ENCODE results near the gene ODF4.

The ODF4 gene

DNA sequence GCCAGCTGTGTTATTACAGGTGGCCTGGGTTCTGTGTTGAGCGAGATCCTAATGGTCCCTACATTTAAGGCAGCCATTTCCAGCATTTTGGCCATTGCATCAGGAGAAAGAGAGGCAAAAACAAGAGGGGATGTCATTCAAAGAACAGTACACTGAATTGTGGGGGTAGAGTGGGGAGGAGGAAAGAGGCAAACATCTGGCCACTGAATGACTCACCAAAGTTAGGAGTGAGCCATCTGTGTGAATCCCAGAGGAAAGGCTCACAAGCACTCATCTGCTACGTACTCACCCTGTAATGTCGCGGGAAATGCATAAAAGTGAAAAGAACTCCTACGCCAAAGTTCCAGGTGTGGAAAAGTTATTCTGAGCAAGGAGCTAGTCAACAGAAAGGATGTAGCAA lies 20.1 kb downstream of the ODF4 start:
- TF ChIP-seq ZNF274 (IDR thresholded peaks at IDR 0.05; ENCODE audit: low read depth, low read length): no peak
- no peak for TF ChIP-seq SUZ12 (IDR thresholded peaks at IDR 0.05; ENCODE audit: extremely low read depth, insufficient read depth, insufficient read length)
- no peak for TF ChIP-seq YY1 (IDR thresholded peaks at IDR 0.05; ENCODE audit: insufficient read depth, insufficient read length)
- H3K9ac ChIP-seq (ENCODE audit: insufficient read length, low read depth): no peak overlapping the region
- peaks cover 4% of the 10 kb centered on the region for H3K36me3 ChIP-seq (ENCODE audit: insufficient read depth, insufficient read length, low read length)
- H3K9me3 ChIP-seq (ENCODE audit: insufficient read depth, low read length): no peaks in the 10 kb centered on the region
- H3K4me1 ChIP-seq (ENCODE audit: insufficient read depth, insufficient read length): peaks cover 4% of the 10 kb centered on the region
- no peak overlapping the region for H3K4me3 ChIP-seq (ENCODE audit: insufficient read length, low read depth)
- H3K27me3 ChIP-seq (ENCODE audit: insufficient read depth, insufficient read length): no peaks in the 10 kb centered on the region
- DNase-seq (ENCODE audit: low read depth, low spot score): no peak

DNA sequence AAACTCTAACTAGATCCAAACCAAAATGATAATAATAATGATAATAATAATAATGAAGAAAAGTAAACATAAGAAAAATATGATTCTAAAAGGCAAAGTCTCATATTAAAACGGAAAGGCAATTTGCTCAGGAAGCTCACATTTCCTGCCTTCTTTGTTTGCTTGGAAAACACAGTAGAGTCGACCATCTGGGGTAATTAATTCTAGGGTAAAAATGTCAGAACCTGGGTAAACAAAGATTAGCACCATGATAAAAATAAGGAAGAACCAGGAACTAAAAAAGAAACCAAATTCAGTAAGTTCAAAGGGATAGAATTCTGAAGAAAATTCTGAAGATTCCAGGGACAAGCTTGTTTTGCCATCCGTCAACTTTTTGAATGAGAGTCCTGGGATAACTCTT lies 20.6 kb downstream of the ODF4 start:
- no peak for DNase-seq (ENCODE audit: low read depth, low spot score)
- no peak for TF ChIP-seq SUZ12 (IDR thresholded peaks at IDR 0.05; ENCODE audit: extremely low read depth, insufficient read depth, insufficient read length)
- TF ChIP-seq ZNF274 (IDR thresholded peaks at IDR 0.05; ENCODE audit: low read depth, low read length): no peak
- no peak for TF ChIP-seq YY1 (IDR thresholded peaks at IDR 0.05; ENCODE audit: insufficient read depth, insufficient read length)
- H3K9ac ChIP-seq (ENCODE audit: insufficient read length, low read depth): no peak overlapping the region
- peaks cover 4% of the 10 kb centered on the region for H3K4me1 ChIP-seq (ENCODE audit: insufficient read depth, insufficient read length)
- peaks cover 7% of the 10 kb centered on the region for H3K36me3 ChIP-seq (ENCODE audit: insufficient read depth, insufficient read length, low read length)
- no peaks in the 10 kb centered on the region for H3K9me3 ChIP-seq (ENCODE audit: insufficient read depth, low read length)
- no peak overlapping the region for H3K4me3 ChIP-seq (ENCODE audit: insufficient read length, low read depth)
- H3K27me3 ChIP-seq (ENCODE audit: insufficient read depth, insufficient read length): no peaks in the 10 kb centered on the region

DNA sequence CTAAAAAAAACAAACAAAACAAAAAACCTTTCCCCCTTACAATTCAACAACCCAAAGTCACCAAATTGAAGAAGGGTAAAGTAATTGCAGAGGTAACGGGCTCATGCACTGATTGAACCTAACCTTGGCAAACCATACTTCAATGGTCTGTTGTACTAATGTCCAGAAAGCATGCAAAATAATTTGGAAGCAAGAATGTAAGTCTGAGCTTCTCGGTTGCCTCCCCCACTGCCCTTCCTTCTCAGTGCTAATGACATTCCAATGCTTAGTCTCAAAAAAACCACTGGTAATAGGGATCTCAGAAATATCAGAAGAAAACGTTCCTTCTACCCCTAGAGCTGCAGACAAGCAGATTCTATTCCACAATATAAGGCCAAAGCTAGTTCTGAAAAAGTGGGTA lies 21.1 kb downstream of the ODF4 start:
- no peak overlapping the region for H3K9ac ChIP-seq (ENCODE audit: insufficient read length, low read depth)
- no peak overlapping the region for H3K4me3 ChIP-seq (ENCODE audit: insufficient read length, low read depth)
- peaks cover 4% of the 10 kb centered on the region for H3K4me1 ChIP-seq (ENCODE audit: insufficient read depth, insufficient read length)
- H3K9me3 ChIP-seq (ENCODE audit: insufficient read depth, low read length): no peaks in the 10 kb centered on the region
- no peak for DNase-seq (ENCODE audit: low read depth, low spot score)
- H3K36me3 ChIP-seq (ENCODE audit: insufficient read depth, insufficient read length, low read length): peaks cover 7% of the 10 kb centered on the region
- TF ChIP-seq YY1 (IDR thresholded peaks at IDR 0.05; ENCODE audit: insufficient read depth, insufficient read length) (no peak), SUZ12 (IDR thresholded peaks at IDR 0.05; ENCODE audit: extremely low read depth, insufficient read depth, insufficient read length) (no peak), ZNF274 (IDR thresholded peaks at IDR 0.05; ENCODE audit: low read depth, low read length) (no peak)
- H3K27me3 ChIP-seq (ENCODE audit: insufficient read depth, insufficient read length): no peaks in the 10 kb centered on the region

DNA sequence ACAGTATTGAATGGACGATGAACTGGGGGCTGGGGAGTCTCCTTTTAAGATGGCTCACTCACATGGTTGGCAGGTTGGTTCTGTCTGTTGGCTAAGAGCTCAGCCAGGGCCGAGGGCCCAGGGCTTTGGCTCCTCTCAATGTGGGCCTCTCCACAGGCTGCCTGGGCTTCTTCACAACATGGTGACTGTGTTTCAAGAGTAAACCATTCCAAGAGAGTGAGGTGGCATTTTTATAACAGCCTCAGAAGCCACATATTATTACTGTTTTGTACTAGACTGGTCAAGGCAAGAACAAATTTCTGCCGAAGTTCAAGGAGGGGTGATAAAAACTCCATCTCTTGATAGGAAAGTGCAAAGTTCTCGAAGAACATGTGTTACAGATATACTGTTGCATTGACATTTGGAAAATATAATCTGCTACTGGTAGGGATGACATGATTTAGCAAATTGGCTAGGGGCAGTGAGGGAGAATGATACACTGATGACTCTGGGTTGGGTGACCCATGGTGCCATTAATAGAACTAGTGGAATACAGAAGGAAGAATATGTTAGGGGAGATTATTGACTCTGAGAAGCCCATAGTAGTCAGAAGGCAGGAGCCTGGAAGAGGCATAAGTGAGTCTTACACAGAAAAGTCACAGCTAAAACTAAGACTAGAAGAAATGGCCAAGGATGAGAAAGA lies 23.2 kb downstream of the ODF4 start:
- no peak for DNase-seq (ENCODE audit: low read depth, low spot score)
- peaks cover 3% of the 10 kb centered on the region for H3K4me1 ChIP-seq (ENCODE audit: insufficient read depth, insufficient read length)
- peaks cover 7% of the 10 kb centered on the region for H3K36me3 ChIP-seq (ENCODE audit: insufficient read depth, insufficient read length, low read length)
- H3K9me3 ChIP-seq (ENCODE audit: insufficient read depth, low read length): no peaks in the 10 kb centered on the region
- TF ChIP-seq YY1 (IDR thresholded peaks at IDR 0.05; ENCODE audit: insufficient read depth, insufficient read length): no peak
- TF ChIP-seq SUZ12 (IDR thresholded peaks at IDR 0.05; ENCODE audit: extremely low read depth, insufficient read depth, insufficient read length): no peak
- no peak for TF ChIP-seq ZNF274 (IDR thresholded peaks at IDR 0.05; ENCODE audit: low read depth, low read length)
- H3K27me3 ChIP-seq (ENCODE audit: insufficient read depth, insufficient read length): no peaks in the 10 kb centered on the region
- no peak overlapping the region for H3K9ac ChIP-seq (ENCODE audit: insufficient read length, low read depth)
- H3K4me3 ChIP-seq (ENCODE audit: insufficient read length, low read depth): no peak overlapping the region

DNA sequence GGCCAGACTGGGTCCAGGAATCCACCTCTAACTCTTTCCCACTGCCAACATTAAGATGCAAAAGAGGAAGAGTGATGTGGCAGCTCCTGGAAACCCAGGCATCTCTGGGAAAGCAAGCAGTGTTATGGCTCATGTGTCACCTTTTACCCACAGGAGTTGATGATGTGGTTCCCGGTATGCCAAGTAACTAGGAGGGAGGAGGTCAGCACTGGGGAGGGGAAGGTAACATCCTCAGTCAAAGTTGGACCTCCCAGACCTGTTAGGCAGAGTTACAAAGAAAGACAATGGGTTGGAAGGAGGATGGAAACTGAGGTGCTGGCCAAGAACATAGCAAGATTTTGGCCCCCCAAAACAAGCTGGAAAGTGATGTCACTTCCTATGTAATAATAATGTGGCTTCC lies 25.5 kb downstream of the ODF4 start:
- Histone ChIP-seq H3K4me1 (ENCODE audit: insufficient read depth, insufficient read length) (peaks cover 2% of the 10 kb centered on the region), H3K36me3 (ENCODE audit: insufficient read depth, insufficient read length, low read length) (peaks cover 22% of the 10 kb centered on the region), H3K9ac (ENCODE audit: insufficient read length, low read depth) (no peak overlapping the region), H3K4me3 (ENCODE audit: insufficient read length, low read depth) (no peak overlapping the region), H3K9me3 (ENCODE audit: insufficient read depth, low read length) (no peaks in the 10 kb centered on the region), H3K27me3 (ENCODE audit: insufficient read depth, insufficient read length) (no peaks in the 10 kb centered on the region)
- no peak for DNase-seq (ENCODE audit: low read depth, low spot score)
- no peak for TF ChIP-seq ZNF274 (IDR thresholded peaks at IDR 0.05; ENCODE audit: low read depth, low read length)

DNA sequence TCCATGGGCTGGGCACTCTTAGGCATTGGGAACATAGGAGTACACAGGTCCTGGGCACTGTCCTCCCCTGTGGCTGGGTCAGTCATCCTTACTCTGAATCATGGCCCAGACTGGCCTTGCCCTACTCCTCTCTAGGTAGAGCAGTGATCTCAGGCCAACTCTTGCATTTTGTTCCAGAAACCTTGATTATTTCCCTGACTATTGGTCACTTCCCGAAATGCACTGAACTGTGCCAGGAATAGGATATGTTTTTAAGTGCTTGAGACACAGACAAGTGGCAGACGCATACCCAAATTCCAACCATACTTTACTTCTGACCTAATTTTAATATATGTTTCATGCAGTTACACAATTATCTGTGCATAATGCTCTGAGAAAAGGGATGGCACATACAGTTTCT lies 26.6 kb downstream of the ODF4 start:
- Histone ChIP-seq H3K9me3 (ENCODE audit: insufficient read depth, low read length) (no peaks in the 10 kb centered on the region), H3K36me3 (ENCODE audit: insufficient read depth, insufficient read length, low read length) (peaks cover 27% of the 10 kb centered on the region), H3K9ac (ENCODE audit: insufficient read length, low read depth) (no peak overlapping the region), H3K4me3 (ENCODE audit: insufficient read length, low read depth) (no peak overlapping the region), H3K4me1 (ENCODE audit: insufficient read depth, insufficient read length) (peaks cover 2% of the 10 kb centered on the region), H3K27me3 (ENCODE audit: insufficient read depth, insufficient read length) (no peaks in the 10 kb centered on the region)
- TF ChIP-seq ZNF274 (IDR thresholded peaks at IDR 0.05; ENCODE audit: low read depth, low read length): no peak
- TF ChIP-seq SUZ12 (IDR thresholded peaks at IDR 0.05; ENCODE audit: extremely low read depth, insufficient read depth, insufficient read length): no peak
- TF ChIP-seq YY1 (IDR thresholded peaks at IDR 0.05; ENCODE audit: insufficient read depth, insufficient read length): no peak
- DNase-seq (ENCODE audit: low read depth, low spot score): no peak

DNA sequence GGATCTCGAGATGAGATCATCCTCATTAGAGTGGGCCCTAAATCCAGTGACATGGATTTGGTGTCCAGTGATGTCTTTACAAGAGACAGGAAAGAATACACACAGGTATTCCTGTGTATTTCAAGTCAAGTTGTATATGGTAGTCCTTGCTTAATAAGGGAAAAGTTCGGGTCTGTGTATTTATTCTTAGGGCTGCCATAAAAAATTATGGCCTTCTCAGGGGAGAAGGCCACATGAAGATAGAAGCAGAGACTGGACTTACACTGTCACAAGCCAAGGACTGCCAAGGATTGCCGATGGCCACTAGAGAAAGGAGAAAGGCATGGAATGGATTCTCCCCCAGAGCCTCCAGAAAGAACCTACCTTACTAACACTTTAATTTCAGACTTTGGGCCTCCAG lies 28.6 kb downstream of the ODF4 start:
- Histone ChIP-seq H3K9ac (ENCODE audit: insufficient read length, low read depth) (no peak overlapping the region), H3K27me3 (ENCODE audit: insufficient read depth, insufficient read length) (no peaks in the 10 kb centered on the region), H3K36me3 (ENCODE audit: insufficient read depth, insufficient read length, low read length) (peaks cover 30% of the 10 kb centered on the region), H3K4me1 (ENCODE audit: insufficient read depth, insufficient read length) (peaks cover 2% of the 10 kb centered on the region), H3K4me3 (ENCODE audit: insufficient read length, low read depth) (no peak overlapping the region), H3K9me3 (ENCODE audit: insufficient read depth, low read length) (no peaks in the 10 kb centered on the region)
- TF ChIP-seq SUZ12 (IDR thresholded peaks at IDR 0.05; ENCODE audit: extremely low read depth, insufficient read depth, insufficient read length) (no peak), YY1 (IDR thresholded peaks at IDR 0.05; ENCODE audit: insufficient read depth, insufficient read length) (no peak), ZNF274 (IDR thresholded peaks at IDR 0.05; ENCODE audit: low read depth, low read length) (no peak)
- DNase-seq (ENCODE audit: low read depth, low spot score): no peak

All from NT2/D1 (cell line).